Stimulated activated CD4-positive, alpha-beta T cell treated with anti-CD3 and anti-CD28 coated beads, Interleukin-15, amount 100 ng/mL, for 48 hours (primary cell): ENCODE data around the gene CHID1.

Experiments used
- DNase-seq, 2 donors: peaks; one replicate each; pipeline ENCODE4 v3.0.0-alpha.2; 2020; ENCODE audit warnings: low read depth in 2 of 2

The CHID1 gene

DNA sequence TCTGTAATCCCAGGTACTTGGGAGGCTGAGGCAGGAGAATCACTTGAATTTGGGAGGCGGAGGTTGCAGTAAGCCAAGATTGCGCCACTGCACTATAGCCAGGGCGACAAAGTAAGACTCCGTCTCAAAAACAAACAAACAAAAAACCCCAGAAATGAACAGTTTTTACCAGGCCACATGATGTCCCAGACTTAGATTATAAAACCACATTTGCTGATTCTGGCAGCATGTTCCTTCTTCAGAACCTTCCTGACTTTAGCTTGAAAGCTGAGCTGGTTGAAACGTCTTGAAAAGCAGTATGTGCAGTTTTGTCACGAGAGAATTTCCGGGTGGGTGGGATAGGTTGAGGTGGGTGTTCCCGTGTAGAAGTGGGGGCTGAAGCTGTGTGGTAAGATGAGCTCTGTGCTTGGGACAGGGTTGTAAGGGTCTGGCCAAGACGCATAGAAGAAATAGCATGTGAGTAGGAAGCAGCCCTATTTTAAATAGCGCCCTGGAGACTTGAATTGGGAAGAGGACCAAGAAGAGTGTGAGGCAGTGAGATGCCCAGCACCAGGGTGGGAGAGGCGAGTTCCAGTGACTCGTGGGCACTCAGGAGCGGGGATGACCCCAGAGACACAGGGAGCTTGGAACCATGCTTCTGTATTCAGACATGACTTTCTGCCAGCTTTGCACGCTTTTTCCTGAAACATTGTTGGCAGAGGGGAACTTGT, 22.7 kb upstream of the CHID1 start:
- no peak for DNase-seq

DNA sequence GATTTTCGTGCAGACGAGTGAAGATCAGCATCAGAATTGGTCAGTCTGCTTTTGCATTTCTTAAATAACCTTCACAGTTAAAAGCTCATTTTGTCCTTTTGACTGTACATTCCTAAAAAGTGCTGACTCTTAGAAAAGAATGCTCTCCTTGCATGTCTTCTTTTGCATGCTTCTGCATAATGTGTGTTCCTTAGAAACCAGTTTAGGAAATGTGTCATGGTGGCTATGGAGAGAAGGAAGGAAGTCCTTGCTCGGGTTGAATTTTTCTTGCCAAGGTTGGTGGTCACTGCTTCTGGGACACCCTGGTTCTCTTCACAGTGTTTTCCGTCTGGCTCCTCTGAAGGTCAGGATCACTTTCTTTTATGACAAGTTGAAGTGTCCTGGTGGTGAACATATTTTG, 21.8 kb upstream of the CHID1 start:
- DNase-seq = no peak

DNA sequence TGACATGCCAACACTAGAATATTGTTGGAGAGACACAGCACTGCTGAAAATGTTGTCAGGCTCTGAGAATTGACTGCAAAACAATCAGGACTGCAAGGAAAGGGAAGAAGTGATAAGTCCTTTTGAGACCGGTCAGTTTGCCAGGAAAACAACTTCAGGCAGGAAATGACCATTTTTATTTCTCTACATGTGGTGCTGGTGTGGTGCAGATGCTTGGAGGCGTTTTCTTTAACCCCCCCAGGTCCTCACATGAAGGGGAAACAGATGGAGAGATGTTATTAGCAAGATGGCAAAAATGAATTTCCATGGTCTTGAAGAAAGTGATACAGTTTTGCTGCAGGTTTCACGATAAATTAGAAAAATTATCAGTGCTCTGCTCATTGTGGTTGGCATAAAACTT, 20.8 kb upstream of the CHID1 start:
- no peak for DNase-seq

DNA sequence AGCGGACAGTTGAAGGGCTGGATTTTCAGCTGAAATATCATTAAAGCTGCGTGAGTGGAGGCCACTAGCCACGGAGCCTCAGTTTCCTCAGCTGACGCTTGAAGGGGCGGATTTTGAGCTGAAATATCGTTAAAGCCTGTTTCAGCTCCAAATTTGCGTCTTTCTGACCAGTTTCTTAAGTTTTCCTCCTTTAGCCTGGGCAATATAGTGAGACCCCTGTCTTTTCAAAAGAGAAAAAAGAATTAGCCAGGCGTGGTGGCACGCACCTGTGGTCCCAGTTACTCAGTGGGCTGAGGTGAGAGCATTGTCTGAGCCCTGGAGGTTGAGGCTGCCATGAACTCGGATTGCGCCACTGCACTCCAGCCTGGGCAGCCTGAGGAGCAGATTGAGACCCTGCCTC, 18.8 kb upstream of the CHID1 start:
- DNase-seq = no peak

DNA sequence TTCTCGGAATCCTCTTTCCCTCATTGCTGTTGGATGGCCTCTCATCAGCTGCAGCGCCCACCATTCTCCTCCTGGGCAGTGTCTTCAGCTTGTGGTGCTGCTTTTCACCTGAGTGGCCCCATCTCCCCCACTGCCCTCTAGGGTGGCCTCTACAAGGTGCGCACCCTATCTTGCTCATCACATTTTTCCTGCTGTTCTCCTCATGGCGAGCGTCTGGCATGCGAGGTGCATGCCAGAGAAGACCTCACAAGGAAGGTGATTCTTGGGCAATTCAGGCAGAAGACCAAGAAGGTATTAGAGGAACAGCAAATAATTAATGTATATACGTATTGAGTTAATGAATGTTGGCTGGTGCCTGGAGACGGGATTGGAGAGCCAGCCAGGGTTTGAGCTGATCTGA, 18.2 kb upstream of the CHID1 start:
- no peak for DNase-seq

DNA sequence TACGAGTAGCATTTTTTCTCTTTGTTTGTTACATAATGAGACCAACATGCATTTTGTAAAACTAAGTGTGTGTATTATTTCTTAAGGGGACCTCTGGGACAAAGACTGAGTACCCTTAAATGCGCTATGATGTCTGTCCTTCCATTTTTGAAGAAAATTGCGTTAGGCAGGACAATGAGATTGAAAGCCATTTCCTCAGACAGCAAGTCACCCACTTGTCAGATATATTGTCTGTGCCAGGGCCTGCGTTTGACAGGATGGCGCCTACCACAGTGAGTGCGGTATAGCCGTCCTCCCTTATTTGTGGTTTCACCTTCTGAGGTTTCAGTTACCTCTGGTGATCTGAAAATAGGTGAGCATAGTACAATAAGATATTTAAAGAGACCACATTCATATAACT, 17.3 kb upstream of the CHID1 start:
- no peak for DNase-seq

DNA sequence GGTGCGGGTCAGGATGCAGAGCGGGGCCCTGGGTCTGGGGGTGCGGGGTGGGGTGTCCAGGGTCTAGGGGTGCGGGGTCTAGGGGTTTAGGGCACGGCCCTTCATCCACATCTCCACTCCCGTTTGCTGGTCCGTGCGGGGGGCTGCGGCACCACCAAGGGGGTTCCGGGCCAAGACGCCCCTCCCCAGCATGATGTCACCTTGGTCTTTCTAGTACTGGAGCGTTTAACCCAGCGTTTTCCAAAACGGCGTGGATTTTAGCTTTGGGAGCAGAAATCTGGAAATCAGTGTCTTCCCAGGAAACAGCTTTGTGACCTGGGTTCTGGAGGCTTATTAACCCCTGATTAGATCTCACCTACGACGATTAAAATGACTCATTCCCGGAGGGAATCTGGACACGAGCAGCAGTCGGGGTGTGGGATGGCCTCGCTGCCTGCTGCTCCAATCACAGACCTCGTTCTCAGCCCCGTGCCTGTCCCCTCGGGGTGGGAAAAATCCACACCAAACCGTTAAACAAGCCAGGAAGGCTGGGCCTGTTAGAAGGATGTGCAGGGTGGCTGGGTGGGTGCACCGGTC, 15.8 kb upstream of the CHID1 start:
- no peak for DNase-seq

DNA sequence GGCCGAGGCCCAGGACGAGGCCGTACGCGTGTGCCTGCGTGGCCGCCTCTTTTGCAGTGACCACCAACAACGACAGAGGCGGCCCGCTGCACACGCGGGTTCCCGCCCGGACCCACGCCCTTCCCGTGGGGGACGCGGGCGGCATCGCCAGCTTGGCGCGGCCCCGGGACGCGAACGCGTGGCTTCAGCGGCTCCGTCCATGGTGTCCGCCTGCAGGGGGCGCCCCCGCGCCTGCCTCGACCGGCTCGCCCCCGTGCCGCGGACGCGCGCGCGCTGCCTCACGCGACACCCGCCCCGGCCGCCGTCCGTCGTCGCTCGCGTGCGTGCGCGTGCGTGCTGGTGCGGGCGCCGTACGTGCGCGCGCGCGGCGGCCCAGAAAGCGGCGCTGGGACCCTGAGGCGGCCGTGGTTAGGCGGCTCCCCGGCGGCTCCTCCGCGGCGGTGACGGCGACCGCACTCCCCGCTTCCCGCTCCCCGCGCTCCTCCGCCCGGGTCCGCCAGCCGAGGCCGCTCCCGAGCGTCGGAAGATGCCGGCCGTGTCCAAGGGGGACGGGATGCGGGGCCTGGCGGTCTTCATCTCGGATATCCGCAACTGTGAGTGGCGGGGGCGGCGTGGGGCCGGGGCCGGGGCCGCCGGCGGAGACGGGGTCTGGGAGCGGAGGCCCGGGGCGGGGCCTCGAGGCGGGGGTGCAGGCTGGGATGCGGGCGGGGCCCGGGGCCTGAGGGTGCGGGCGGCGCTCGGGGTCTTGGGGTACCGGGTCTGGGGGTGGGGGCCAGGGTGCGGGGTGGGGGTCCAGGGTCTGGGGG, 15.1 kb upstream of the CHID1 start, which contains the start of gene AP2A2:
Gene AP2A2, plus strand, starts transcription at position 375 of the 806 bp plus-strand sequence. Its CDS starts 152 bp downstream, at position 527.
- peak; percentile 77 to 87 for DNase-seq

DNA sequence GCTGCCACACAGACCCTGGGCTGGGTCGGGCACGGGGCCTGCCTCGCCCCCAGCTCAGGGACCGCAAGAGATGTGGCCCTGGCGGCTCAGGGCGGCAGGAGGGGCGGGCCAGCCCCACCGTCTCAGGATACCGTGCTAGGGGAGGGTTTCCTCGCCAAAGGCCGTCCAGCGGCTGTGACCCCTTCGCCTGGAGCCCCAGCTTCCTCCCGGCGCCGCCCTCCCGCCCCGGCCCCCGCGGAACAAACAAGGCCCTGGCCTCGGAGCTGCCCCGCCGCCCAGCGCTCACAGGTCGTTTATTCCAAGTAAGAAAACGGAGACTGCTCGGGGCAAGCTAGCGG, 14.5 kb upstream of the CHID1 start:
- DNase-seq = no peak

DNA sequence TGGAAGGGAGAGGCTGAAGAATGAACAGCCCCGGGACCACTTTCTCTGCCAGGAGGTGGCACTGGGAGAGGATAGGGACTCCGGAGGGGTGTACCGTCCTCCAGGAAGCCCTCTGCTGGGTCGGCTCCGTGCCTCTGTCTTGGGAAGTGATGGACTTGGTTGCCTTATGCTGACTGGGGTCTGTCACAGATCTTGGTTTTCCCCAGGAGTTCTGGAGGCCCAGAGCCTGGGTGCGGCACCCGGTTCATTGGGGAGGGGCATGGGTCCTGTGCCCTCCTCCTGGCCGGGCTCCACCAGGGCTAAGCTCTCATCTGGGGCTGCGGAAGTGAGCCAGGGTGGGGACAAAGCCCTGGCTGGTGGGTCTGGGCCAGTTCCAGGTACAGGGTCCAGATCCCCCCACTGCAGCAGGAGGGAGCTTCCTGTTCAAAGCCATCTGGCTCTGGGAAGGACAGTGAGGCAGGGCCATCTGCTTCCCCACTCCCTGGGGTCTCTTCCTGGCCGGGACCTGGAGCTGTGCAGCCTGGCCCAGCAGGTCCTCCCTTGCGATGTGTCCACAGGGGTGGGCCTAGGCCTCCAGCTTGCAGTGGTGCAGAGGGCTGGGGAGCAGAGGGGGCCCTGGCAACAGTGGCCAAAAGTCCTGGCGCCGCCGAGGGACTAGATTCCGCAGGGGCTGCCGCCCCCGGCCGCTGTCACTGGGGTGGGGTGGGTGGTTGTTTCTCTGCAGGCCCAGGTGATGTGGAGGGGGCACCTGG, 14.0 kb upstream of the CHID1 start:
- DNase-seq = no peak

DNA sequence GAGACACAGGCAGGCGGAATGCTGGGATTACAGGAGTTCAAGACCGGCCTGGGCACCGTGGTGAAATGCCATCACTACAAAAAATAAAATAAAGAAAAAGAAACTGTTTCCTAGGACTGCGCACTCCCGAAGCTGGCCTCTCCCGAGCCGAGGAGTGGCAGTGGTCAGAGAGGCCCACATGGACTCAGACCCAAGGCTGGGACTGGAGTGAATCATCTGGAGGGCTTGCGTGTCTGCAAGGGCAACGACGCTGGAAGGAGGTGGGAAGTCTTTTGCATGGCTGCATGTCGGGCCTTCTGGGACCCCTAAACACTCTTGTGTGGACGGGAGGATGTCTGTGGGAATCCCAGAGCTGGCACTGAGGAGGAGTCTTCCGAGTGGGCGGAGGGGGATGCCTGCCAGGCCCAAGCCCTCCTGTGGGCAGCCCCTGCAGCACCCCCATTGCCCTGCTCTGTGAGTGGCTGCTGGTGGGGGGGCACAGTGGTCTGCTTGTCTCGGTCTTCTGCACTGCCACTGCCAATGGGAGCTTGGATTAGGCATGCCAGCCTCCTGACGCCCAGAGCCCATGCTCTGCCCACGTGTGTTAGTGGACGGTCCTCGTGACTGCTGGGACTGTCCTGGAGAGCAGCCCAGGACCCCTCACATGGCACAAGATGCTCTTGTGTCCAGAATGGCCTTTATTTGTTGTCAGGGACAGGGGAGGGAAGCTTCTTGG, 13.2 kb upstream of the CHID1 start:
- no peak for DNase-seq

DNA sequence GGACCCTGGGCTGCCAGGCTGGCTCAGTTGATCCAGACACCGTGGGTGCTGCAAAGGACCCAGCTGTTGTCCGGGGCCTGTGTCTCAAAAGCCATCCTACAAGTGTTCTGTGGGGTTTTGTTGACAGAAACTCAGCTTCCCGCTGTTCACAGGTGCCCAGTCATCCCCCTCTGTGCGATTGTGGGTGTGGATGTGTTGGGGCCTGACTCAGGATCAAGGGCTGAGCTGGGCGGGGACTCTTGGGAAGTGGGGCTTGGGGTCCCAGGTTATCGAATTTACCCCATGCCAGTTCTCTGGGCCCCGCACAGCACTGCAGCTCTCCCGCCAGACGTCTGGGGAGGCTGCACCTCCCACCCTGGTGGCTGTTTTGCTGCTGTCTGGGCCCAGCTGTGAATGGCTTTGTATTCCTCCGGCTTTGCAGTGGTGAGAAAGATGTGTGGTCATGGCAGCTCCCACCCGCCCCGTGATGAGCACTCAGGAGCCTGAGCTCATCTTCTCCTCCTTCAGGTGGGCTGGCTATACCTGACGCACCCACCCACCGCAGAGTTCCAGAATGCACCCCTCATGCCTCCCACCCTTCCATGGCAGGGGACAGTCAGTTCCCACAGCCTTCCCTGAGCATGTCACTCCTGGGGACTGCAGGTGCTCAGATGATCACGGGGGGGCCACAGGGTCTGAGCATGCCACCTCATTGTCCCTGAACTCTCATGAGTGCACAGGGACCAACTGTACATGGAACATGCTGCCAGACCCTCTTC, 11.5 kb upstream of the CHID1 start:
- DNase-seq = no peak

DNA sequence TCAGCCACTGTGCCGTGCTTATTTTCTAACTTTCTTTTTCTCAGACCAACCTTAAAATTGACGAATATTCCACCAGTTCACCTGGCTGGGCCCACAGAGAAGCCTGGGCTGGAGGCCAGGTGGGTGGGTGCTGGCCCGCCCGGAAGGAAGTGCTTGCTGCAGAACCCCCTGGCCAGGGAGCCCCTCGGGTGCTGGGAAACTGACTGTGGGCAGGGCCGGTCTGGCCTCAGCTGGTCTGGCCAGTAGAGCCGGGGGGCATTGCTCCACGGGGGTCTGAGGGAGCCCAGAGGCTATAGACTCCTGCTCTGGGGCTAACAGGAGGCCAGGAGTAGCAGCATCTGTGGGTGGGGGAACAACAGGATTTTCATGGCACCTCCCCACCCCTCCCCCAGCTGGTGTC, 6.8 kb upstream of the CHID1 start:
- DNase-seq = no peak

DNA sequence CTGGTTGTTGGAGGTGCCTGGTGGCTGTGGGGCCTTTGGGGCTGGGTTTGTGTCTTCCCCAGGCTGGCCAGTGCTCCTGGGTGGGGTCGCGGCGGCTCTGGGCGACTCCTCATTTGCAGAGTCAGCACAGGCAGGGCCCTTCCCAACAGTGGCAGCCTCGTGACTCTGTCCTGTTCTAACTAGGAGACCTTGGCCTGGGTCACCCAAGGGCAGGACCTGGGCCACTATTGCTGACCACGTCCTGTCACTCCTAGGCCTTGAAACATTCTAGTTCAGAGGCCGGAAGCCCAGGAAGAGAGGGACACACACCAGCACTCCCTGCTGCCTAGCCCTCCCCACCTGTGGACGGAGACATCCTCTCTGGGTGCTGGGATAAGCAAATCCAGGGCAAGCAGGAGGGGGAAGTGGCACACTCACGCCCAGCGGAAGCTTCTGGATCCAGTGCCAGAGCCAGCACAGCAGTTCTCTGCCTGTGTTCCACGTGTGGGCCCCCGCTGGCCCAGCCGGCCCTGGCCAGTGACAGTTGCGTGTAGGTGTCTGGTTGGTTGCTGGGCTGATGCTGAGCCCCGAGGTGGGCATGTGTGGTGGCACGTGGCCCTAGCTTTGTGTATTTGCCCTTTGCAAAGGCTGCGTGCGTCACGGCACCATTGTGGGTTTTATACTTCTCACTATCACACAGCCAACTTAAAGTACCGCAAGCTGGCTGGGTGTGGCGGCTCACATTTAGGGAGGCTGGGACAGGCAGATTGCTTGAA, 4.3 kb upstream of the CHID1 start:
- no peak for DNase-seq

DNA sequence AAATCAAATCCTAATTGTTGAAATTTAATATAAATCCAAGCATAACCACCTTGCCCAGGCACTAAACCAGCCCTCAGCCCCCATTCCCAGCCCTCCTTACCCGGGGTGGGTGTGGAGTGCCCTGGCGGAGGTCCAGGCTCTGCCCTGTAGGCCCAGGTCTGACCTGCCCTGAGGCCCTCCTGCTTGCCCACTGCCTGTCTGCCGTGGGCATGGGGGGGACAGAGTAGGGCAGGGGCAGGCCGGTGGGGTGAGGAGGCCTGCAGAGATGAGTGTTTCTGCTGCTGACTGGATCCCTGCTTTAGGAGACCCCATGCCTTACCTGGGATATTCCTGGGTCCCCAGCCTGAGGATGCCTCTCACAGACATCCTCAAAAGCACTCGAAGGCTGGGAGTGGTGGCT, 3.6 kb upstream of the CHID1 start:
- no peak for DNase-seq

DNA sequence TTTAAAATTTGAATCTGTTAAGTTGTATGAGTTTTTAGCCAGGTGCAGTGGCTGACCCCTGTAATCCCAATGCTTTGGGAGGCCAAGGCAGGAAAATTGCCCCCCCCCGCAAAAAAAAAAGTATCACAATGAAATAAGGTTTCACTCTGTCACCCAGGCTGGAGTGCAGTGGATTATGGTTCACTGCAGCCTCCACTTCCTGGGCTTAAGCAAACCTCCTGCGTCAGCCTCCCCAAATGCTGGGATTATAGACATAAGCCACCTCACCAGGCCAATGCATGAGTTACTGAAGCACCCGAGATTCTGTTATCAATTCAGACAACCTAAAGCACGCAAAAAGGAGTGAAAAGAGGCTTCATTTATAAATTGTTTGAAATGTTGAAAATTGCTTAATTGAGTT, 2.4 kb upstream of the CHID1 start:
- DNase-seq = no peak

DNA sequence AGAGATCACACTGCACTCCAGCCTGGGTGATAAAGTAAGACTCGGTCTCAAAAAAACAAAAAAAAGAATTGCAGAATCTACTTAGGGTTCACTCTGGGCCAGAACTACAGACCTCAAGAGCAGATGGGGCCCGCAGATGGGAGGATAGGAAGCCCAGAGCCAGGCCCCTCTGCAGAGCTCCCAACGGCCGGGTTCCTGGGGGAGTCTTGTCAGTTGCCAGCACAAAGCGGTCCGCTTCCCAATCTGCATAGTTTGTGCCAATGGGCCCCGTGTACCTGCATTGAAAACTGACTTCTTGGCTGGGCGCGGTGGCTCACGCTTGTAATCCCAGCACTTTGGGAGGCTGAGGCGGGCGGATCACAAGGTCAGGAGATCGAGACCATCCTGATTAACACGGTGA, 1.7 kb upstream of the CHID1 start:
- no peak for DNase-seq

DNA sequence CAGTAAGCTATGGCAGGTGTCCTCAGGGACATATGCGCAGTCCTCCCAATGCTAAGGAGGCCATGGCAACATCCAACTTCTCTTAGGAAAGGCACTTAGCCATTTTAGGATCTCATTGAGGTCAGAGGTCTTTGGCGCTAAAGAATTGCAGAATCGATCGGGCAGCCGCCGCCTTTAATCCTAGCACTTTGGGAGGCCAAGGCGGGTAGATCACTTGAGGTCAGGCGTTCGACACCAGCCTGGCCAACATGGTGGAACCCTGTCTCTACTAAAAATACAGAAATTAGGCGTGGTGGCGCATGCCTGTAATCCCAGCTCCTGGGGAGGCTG, 1.2 kb upstream of the CHID1 start:
- DNase-seq = no peak

DNA sequence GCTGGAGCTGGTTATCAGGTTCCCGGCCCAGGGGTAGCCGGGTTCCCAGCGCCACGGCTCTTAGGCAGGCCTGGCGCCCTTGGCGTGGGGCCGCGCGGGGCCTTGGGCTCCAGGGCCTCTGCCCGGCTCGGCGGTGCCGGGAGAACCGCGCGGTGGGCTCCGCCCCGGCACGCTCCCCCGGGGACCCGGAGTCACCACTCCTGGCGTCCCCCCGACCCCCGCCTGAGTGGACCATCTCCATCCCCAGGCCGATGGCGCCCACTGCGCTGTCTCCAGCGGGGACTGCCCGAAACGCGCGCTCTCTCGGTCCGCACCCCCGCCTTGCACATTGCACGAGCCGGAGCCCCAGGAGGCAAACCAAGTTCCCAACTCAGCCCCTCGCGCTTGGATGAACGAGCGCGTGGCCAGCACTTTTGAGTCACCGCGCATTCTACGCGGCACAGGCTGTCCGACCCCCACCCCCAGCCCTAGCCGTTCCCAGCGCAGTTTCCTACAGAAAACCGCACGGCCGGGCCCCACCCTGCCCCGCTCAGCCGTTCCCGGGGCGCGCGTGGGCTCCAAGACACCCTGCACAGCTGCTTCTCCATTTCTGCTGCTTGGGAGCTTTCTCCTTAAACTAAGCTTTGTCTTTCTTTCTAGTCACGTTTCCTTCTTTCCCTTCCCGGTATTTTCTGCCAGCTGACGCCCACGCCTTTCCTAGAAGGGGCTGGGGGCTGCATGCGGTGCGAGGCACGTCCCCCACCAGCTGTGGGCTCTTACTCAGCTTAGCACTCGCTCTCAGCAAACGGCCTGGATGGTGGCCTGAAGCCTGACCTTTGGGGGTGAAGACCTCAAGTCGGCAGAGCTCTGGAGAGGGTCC, 650 bp upstream of the CHID1 start:
- DNase-seq = peak; percentile 24 to 30
